ENCODE measurements around the gene RPS6KC1. TPM values are rescaled to one million over a fixed set of nuclear protein-coding genes. Genes with fewer than 3 reads are reported as not detected.

The RPS6KC1 gene
- total and polyA plus RNA-seq, 2 donors (not counting 3 experiments of a cell fraction or from before 2014, with no cell fraction given) = 5.1 to 18.6 TPM

DNA sequence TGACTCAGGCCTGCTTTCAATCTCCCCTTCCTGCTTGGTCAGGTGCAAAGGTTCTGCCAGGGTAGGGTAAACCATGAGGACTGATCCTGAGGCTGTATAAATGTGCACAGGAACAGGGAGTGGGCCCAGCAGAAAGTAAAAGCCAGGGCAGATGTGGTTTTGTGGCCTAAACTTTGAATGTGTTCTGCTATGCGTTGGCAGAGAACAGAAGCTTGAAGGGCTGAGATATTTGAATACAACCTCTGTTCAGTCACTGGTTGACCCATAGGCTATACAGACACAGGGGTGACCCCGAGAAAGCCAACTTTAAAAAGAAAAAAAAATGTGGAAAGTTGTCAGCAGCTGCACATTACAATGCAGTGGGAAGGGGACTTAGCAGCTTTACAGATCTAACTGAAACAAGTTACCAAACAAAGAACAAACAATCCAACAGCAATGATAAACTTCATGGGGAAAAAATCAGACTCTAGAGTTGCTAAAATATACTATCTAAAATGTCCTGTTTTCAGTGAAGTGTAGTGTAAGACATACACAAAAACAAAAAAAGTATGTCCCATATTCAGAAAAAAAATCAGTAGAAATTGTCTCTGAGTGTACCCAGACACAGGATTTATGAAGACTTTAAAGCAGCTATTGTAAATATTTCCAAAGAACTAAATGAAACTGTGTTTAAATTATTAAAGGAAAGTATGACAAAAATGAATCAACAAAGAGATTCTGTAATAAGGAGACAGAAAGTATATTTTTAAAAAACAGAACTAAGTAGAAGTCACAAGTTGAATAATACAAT lies 216.1 kb downstream of the RPS6KC1 start:
- no peak overlapping the region for H3K4me3 ChIP-seq (replicated peaks in 1 of 3; ENCODE audit: insufficient read depth in 1 of 3, low read depth in 1 of 3, low read length in 3 of 3)
- intact Hi-C loops (cut with micrococcal nuclease) = no loop called here
- POLR2A ChIA-PET = no interaction called here
- no peaks in the 10 kb centered on the region for H3K36me3 ChIP-seq (ENCODE audit: control insufficient read depth in 2 of 2, extremely low read depth in 1 of 2, insufficient read depth in 2 of 2, low read length in 2 of 2)
- no peak overlapping the region for H3K9ac ChIP-seq (replicated peaks; ENCODE audit: extremely low read depth, insufficient read depth, low read length)
- no peak overlapping the region for H3K4me2 ChIP-seq (ENCODE audit: insufficient read depth, low read length)
- DNase-seq (ENCODE audit: low read depth, low spot score) (no peak), FAIRE-seq (no peak)
- dilution Hi-C loops (cut with MboI; ENCODE audit: extremely low pct_ligation_motif_present, low sequenced_read_pairs) = no loop called here
- H3K9me3 ChIP-seq (replicated peaks; ENCODE audit: control insufficient read depth, insufficient read depth, low read length) = no peaks in the 10 kb centered on the region
- no peaks in the 10 kb centered on the region for H3K9me1 ChIP-seq (replicated peaks; ENCODE audit: control insufficient read depth, extremely low read depth, insufficient read depth, low read length)
- no TSS peak for BruUV-seq (replicated peaks)
- peaks cover 17% of the 10 kb centered on the region for H3K4me1 ChIP-seq (ENCODE audit: control insufficient read depth, extremely low read depth, insufficient read depth, low read length)
- H3K27me3 ChIP-seq (ENCODE audit: control insufficient read depth in 2 of 2, insufficient read depth in 2 of 2, low read length in 2 of 2) = no peaks in the 10 kb centered on the region
- H4K20me1 ChIP-seq (replicated peaks; ENCODE audit: control insufficient read depth, extremely low read depth, insufficient read depth, low read length) = no peaks in the 10 kb centered on the region
- TF ChIP-seq FOS (IDR thresholded peaks at IDR 0.05; ENCODE audit: borderline replicate concordance, insufficient read depth, low read length) (no peak), MYC (IDR thresholded peaks at IDR 0.05; ENCODE audit: low read depth, low read length) (no peak), POLR2AphosphoS5 (IDR thresholded peaks at IDR 0.05; ENCODE audit: insufficient read depth, low read depth, low read length) (no peak), JUN (IDR thresholded peaks at IDR 0.05; ENCODE audit: borderline replicate concordance, insufficient read depth, insufficient read length, low read depth) (no peak), EZH2 (IDR thresholded peaks at IDR 0.05; ENCODE audit: borderline replicate concordance, low read depth, low read length, severe bottlenecking) (no peak), GATA2 (IDR thresholded peaks at IDR 0.05; ENCODE audit: insufficient read depth, insufficient read length, low read depth, low read length) (no peak)
- TF ChIP-seq, protein P1, sequence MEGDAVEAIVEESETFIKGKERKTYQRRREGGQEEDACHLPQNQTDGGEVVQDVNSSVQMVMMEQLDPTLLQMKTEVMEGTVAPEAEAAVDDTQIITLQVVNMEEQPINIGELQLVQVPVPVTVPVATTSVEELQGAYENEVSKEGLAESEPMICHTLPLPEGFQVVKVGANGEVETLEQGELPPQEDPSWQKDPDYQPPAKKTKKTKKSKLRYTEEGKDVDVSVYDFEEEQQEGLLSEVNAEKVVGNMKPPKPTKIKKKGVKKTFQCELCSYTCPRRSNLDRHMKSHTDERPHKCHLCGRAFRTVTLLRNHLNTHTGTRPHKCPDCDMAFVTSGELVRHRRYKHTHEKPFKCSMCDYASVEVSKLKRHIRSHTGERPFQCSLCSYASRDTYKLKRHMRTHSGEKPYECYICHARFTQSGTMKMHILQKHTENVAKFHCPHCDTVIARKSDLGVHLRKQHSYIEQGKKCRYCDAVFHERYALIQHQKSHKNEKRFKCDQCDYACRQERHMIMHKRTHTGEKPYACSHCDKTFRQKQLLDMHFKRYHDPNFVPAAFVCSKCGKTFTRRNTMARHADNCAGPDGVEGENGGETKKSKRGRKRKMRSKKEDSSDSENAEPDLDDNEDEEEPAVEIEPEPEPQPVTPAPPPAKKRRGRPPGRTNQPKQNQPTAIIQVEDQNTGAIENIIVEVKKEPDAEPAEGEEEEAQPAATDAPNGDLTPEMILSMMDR (IDR thresholded peaks at IDR 0.05; ENCODE audit: extremely low read depth in 1 of 2, insufficient read depth in 1 of 2, low read depth in 1 of 2, low read length in 2 of 2) = no peak
- TF ChIP-seq, protein P2, sequence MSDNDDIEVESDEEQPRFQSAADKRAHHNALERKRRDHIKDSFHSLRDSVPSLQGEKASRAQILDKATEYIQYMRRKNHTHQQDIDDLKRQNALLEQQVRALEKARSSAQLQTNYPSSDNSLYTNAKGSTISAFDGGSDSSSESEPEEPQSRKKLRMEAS (IDR thresholded peaks at IDR 0.05; ENCODE audit: insufficient read depth, insufficient read length) = no peak
- CTCF ChIA-PET = no interaction called here
- no peaks in the 10 kb centered on the region for H3K79me2 ChIP-seq (ENCODE audit: control insufficient read depth, insufficient read depth, low read length)
- no peak overlapping the region for H2AFZ ChIP-seq (ENCODE audit: low read depth, low read length)
- H3K27ac ChIP-seq (ENCODE audit: insufficient read depth, low read depth, low read length) = no peak overlapping the region

All from endothelial cell of umbilical vein (primary cell).